NCI-H187 (cell line): Measurements from ENCODE around the gene RPAP2.

ENCODE experiments used
- DNase-seq, 2 experiments: peaks; one replicate each; lab custom pipeline; 2025; lab: John Stamatoyannopoulos, UW

RPAP2 gene

DNA sequence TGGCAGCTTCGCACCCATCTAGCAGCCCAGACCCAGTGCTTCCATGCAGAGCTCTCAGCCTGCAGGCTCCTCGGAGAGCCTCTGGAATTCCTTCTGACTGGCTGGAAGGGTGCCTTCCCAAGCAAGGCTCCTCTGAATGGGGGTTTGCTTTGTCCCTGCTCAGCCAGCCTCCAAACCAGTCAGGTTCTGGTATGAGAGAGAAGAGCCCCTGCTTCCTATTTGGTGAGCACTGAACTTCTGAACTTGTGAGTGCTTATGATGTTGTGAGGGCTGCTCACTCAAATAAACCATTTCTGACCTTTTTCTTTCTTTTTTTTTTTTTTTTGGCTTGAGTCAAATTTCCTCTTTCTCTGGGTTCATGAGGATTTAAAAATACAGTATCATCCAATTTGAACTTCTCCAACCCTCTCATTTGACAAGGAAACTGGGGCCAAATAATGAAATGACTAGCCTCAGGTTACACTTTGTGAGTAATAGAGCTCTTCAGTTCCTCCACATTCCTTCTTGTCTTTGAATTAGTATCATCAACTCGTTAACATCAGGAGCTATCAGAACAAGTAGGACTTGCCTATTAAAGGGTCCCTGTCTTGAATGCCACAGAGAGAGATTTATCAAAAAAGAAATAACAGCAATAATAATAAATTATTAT, 148.3 kb downstream of the RPAP2 start:
- DNase-seq, result no peak

DNA sequence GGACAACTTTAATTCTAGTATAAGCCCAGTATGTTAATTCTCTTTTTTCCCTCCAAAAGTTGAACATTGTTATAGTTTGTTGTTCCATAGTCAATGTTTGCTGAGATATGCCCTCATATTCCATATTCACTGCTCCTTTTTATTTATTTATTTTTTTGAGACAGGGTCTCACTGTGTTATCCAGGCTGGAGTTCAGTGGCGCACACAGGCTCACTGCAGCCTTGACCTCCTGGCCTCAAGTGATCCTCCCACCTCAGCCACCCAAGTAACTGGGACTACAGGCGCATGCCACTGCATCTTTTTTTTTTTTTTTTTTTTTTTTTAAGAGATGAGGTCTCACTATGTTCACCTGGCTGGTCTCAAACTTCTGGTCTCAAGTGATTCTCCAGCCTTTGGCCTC, 149.1 kb downstream of the RPAP2 start:
- no peak for DNase-seq
